ENCODE data around the gene ELOVL7. TPM values are rescaled to one million over a fixed set of nuclear protein-coding genes. Genes with fewer than 3 reads are reported as not detected.
"Not testable (repeated sequence)": the region's sequence is repeated elsewhere in the genome, so short reads cannot be mapped to it uniquely, and the experiment has no call there.

ELOVL7 gene
- total and polyA plus RNA-seq, 2 experiments from 2014 or later = 15.2 to 41.8 TPM

GRCh38 chr5:60802986-60803385 lies 41.1 kb downstream of the ELOVL7 start:
- H2AFZ ChIP-seq = no peak overlapping the region
- 100% methylated on average over 1 of the region's 1 CpG for WGBS (ENCODE audit: low lambda C conversion rate, missing lambda C conversion rate)
- DNase-seq (ENCODE audit: low spot score) = no peak
- H3K27ac ChIP-seq = peak overlapping the region; percentile 63
- H3K4me3 ChIP-seq = no peak overlapping the region
- no peaks in the 10 kb centered on the region for H3K36me3 ChIP-seq (replicated peaks; ENCODE audit: insufficient read depth, low read depth)
- H3K27me3 ChIP-seq = no peaks in the 10 kb centered on the region
- H3K9me2 ChIP-seq (replicated peaks; ENCODE audit: insufficient read depth) = no peaks in the 10 kb centered on the region
- H3K4me1 ChIP-seq (ENCODE audit: insufficient read depth) = no peaks in the 10 kb centered on the region
- H3K9me3 ChIP-seq (ENCODE audit: low read depth) = no peaks in the 10 kb centered on the region
- H3K79me2 ChIP-seq = peaks cover 13% of the 10 kb centered on the region
- no peak for TF ChIP-seq CTCF (IDR thresholded peaks at IDR 0.05; ENCODE audit: poor library complexity)
- no peak for TF ChIP-seq EZH2phosphoT487 (IDR thresholded peaks at IDR 0.05; ENCODE audit: low read depth, severe bottlenecking, unreplicated experiment)
- TF ChIP-seq EZH2 (IDR thresholded peaks at IDR 0.05; ENCODE audit: borderline replicate concordance) = no peak
- no peak overlapping the region for H3K4me2 ChIP-seq
- no peaks in the 10 kb centered on the region for H4K20me1 ChIP-seq (ENCODE audit: insufficient read depth, poor library complexity, severe bottlenecking)

DNA sequence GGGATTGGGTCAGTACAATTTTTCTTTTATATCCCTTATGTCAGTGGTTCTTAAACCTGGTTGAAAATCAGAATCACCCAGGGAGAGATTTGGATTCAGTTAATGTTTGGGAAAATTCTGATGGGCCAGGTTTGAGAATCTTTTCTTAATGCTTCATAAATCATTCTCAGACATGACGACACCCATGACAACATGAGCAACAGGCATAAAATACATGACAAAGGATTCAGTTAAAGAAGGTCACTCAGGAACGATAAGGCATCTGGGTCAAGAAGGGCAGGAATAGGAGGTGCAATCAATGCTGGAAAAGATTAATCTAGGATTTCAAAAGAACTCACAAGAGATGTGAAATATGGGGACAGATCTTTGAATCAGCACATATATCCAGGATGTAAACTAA lies 41.8 kb downstream of the ELOVL7 start:
- no peaks in the 10 kb centered on the region for H4K20me1 ChIP-seq (ENCODE audit: insufficient read depth, poor library complexity, severe bottlenecking)
- H3K4me3 ChIP-seq = no peak overlapping the region
- DNase-seq (ENCODE audit: low spot score) = no peak
- 80% methylated on average over 2 of the region's 2 CpGs for WGBS (ENCODE audit: low lambda C conversion rate, missing lambda C conversion rate)
- H3K79me2 ChIP-seq = peaks cover 13% of the 10 kb centered on the region
- H3K27ac ChIP-seq = peak overlapping the region; percentile 63
- H3K36me3 ChIP-seq (replicated peaks; ENCODE audit: insufficient read depth, low read depth) = no peaks in the 10 kb centered on the region
- no peak for TF ChIP-seq CTCF (IDR thresholded peaks at IDR 0.05; ENCODE audit: poor library complexity)
- no peak for TF ChIP-seq EZH2phosphoT487 (IDR thresholded peaks at IDR 0.05; ENCODE audit: low read depth, severe bottlenecking, unreplicated experiment)
- TF ChIP-seq EZH2 (IDR thresholded peaks at IDR 0.05; ENCODE audit: borderline replicate concordance) = no peak
- H3K27me3 ChIP-seq = no peaks in the 10 kb centered on the region
- no peaks in the 10 kb centered on the region for H3K4me1 ChIP-seq (ENCODE audit: insufficient read depth)
- H3K4me2 ChIP-seq = no peak overlapping the region
- H3K9me3 ChIP-seq (ENCODE audit: low read depth) = no peaks in the 10 kb centered on the region
- H2AFZ ChIP-seq = no peak overlapping the region
- H3K9me2 ChIP-seq (replicated peaks; ENCODE audit: insufficient read depth) = no peaks in the 10 kb centered on the region

GRCh38 chr5:60797482-60798153 lies 46.5 kb downstream of the ELOVL7 start:
- Histone ChIP-seq H3K4me1 (ENCODE audit: insufficient read depth) (no peaks in the 10 kb centered on the region), H3K36me3 (replicated peaks; ENCODE audit: insufficient read depth, low read depth) (no peaks in the 10 kb centered on the region)

DNA sequence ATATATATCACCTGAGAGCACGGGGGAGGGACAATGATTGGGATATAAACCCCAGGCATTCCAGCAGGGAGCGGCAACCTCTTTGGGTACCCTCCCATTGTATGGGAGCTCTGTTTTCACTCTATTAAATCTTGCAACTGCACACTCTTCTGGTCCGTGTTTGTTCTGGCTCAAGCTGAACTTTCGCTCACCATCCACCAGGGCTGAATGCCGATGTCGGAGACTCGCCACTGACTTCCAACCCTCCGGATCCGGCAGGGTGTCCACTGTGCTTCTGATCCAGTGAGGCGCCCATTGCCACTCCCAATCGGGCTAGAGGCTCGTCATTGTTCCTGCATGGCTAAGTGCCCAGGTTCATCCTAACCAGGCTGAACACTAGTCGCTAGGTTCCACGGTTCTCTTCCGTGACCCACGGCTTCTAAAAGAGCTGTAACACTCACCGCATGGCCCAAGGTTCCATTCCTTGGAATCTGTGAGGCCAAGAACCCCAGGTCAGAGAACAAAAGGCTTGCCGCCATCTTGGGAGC lies 48.6 kb downstream of the ELOVL7 start:
- H3K9me3 ChIP-seq (ENCODE audit: low read depth); H3K27me3 ChIP-seq; H3K9me2 ChIP-seq (replicated peaks; ENCODE audit: insufficient read depth); H2AFZ ChIP-seq; H4K20me1 ChIP-seq (ENCODE audit: insufficient read depth, poor library complexity, severe bottlenecking); H3K4me3 ChIP-seq; H3K4me2 ChIP-seq; H3K79me2 ChIP-seq; H3K27ac ChIP-seq; H3K4me1 ChIP-seq (ENCODE audit: insufficient read depth); H3K36me3 ChIP-seq (replicated peaks; ENCODE audit: insufficient read depth, low read depth); DNase-seq (ENCODE audit: low spot score): not testable (repeated sequence)
- 96% methylated on average over 18 of the region's 18 CpGs for WGBS (ENCODE audit: low lambda C conversion rate, missing lambda C conversion rate)

More at GRCh38 chr5:60797482-60798153, 46.5 kb downstream of the ELOVL7 start:
- Histone ChIP-seq H3K79me2 (peaks cover 3% of the 10 kb centered on the region), H3K9me2 (replicated peaks; ENCODE audit: insufficient read depth) (no peaks in the 10 kb centered on the region), H4K20me1 (ENCODE audit: insufficient read depth, poor library complexity, severe bottlenecking) (no peaks in the 10 kb centered on the region), H3K27ac (no peak overlapping the region), H2AFZ (no peak overlapping the region), H3K27me3 (no peaks in the 10 kb centered on the region), H3K4me2 (no peak overlapping the region), H3K4me3 (no peak overlapping the region), H3K9me3 (ENCODE audit: low read depth) (no peaks in the 10 kb centered on the region)
- TF ChIP-seq EZH2 (IDR thresholded peaks at IDR 0.05; ENCODE audit: borderline replicate concordance) = no peak
- TF ChIP-seq EZH2phosphoT487 (IDR thresholded peaks at IDR 0.05; ENCODE audit: low read depth, severe bottlenecking, unreplicated experiment) = no peak
- TF ChIP-seq CTCF (IDR thresholded peaks at IDR 0.05; ENCODE audit: poor library complexity) = no peak
- DNase-seq (ENCODE audit: low spot score) = no peak
- 26% methylated on average over 6 of the region's 6 CpGs for WGBS (ENCODE audit: low lambda C conversion rate, missing lambda C conversion rate)

Measured in hepatocyte (in vitro differentiated cells).